GM12878 (cell line): ENCODE data around the gene DCLRE1C. TPM values are rescaled to one million over a fixed set of nuclear protein-coding genes. Genes with fewer than 3 reads are reported as not detected.
"Not testable (repeated sequence)": the region's sequence is repeated elsewhere in the genome, so short reads cannot be mapped to it uniquely, and the experiment has no call there.

Experiments used
- ATAC-seq: fragments of 200-7000 bp; cut with Tn5 transposase; 3 replicates; pipeline ENCODE4 v1.9.1; 2020; ENCODE audit warnings: mild to moderate bottlenecking, moderate library complexity
- BruUV-seq: library from RNA; stranded (reverse); fragments of 400-500 nt; replicated peaks from 2 replicates; lab custom pipeline; 2021; lab: Mats Ljungman, UMichigan
- CTCF ChIA-PET: fragments of 300-600 bp; sonication (Branson Sonifier 250); formaldehyde crosslinking; extraction: SDS; loops from one replicate; lab custom pipeline; 2021; ENCODE audit warnings: inconsistent platforms; lab: Yijun Ruan, JAX
- POLR2A ChIA-PET: fragments of 350-600 bp; formaldehyde crosslinking; extraction: SDS; loops from one replicate; lab custom pipeline; 2021; ENCODE audit warnings: inconsistent platforms; lab: Charles Lee
- RAD21 ChIA-PET: fragments of 300-600 bp; sonication (Branson Sonifier 250); formaldehyde crosslinking; loops from one replicate; lab custom pipeline; 2023; ENCODE audit warnings: antibody characterized with exemption; ENCODE audit not compliant: unreplicated experiment; lab: Charles Lee
- SMC1A ChIA-PET: fragments of 300-600 bp; sonication (Branson Sonifier 250); formaldehyde crosslinking; loops from one replicate; lab custom pipeline; 2023; ENCODE audit not compliant: unreplicated experiment, uncharacterized antibody; lab: Charles Lee
- DNase-seq: peaks from one replicate; pipeline ENCODE4 v3.0.0-alpha.2; 2011; ENCODE audit warnings: low read depth, low spot score
- FAIRE-seq: peaks from 3 replicates; lab custom pipeline; 2011; peaks lifted over from hg19 to GRCh38; lab: Jason Lieb, UNC
- H2AFZ ChIP-seq: 2 replicates; pipeline ENCODE4 v1.6.0; 2011; ENCODE audit warnings: low read depth, low read length, control low read depth; ENCODE audit not compliant: control insufficient read depth
- H3K27ac ChIP-seq: 2 replicates; pipeline ENCODE4 v1.5.1; 2011; ENCODE audit warnings: control low read depth; ENCODE audit not compliant: control insufficient read depth, insufficient read depth
- H3K27me3 ChIP-seq, 2 experiments: replicated peaks in 1 of 2; 2 replicates each; pipeline versions ENCODE4 v1.6.0 to v1.6.1; 2011; ENCODE audit warnings: low read length in 1 of 2; ENCODE audit not compliant: control insufficient read depth in 2 of 2, insufficient read depth in 2 of 2
- H3K36me3 ChIP-seq, 2 experiments: 2 replicates each; pipeline ENCODE4 v1.5.1; 2011; ENCODE audit warnings: low read length in 1 of 2; ENCODE audit not compliant: control insufficient read depth in 2 of 2, insufficient read depth in 2 of 2
- H3K4me1 ChIP-seq: 2 replicates; pipeline ENCODE4 v1.6.1; 2011; ENCODE audit warnings: mild to moderate bottlenecking, low read length, moderate library complexity, mixed read lengths; ENCODE audit not compliant: control insufficient read depth, insufficient read depth
- H3K4me2 ChIP-seq: 2 replicates; pipeline ENCODE4 v1.6.0; 2011; ENCODE audit warnings: control low read depth; ENCODE audit not compliant: control insufficient read depth, insufficient read depth
- H3K4me3 ChIP-seq: fragments of 200-600 bp; sonication (generic); 2 replicates; pipeline ENCODE4 v1.5.1; 2016
- H3K79me2 ChIP-seq: 2 replicates; pipeline ENCODE4 v1.6.0; 2011; ENCODE audit warnings: low read length; ENCODE audit not compliant: control insufficient read depth, insufficient read depth
- H3K9ac ChIP-seq: 2 replicates; pipeline ENCODE4 v1.8.0; 2011; ENCODE audit warnings: low read length, control low read depth, mixed read lengths; ENCODE audit not compliant: control insufficient read depth, insufficient read depth
- H3K9me3 ChIP-seq: replicated peaks from 3 replicates; pipeline ENCODE4 v1.5.1; 2011; ENCODE audit warnings: mild to moderate bottlenecking, low read length; ENCODE audit not compliant: control insufficient read depth, insufficient read depth
- H4K20me1 ChIP-seq: 2 replicates; pipeline ENCODE4 v1.6.0; 2011; ENCODE audit not compliant: control insufficient read depth, insufficient read depth
- EED ChIP-seq: sonication (generic); IDR thresholded peaks from 2 replicates; pipeline ENCODE4 v1.6.1; 2016; ENCODE audit warnings: antibody characterized with exemption, low read depth
- EGR1 ChIP-seq, 2 experiments: IDR thresholded peaks; 1 replicate in 1 of 2; 2 replicates in 1 of 2; pipeline ENCODE4 v1.6.1; 2011 to 2012; ENCODE audit warnings: low read depth in 2 of 2, low read length in 2 of 2, borderline replicate concordance in 1 of 2, mild to moderate bottlenecking in 1 of 2, moderate library complexity in 1 of 2
- MTA2 ChIP-seq: fragments of 450-650 bp; IDR thresholded peaks from 2 replicates; pipeline ENCODE4 v1.6.1; 2016; ENCODE audit warnings: low read depth, mild to moderate bottlenecking, moderate library complexity
- NFYA ChIP-seq: IDR thresholded peaks from 2 replicates; pipeline ENCODE4 v1.6.1; 2011; ENCODE audit warnings: low read depth, mild to moderate bottlenecking, low read length, improper control_type of control experiment, borderline replicate concordance
- NRF1 ChIP-seq: conservative IDR thresholded peaks from 2 replicates; pipeline ENCODE4 v1.6.1; 2011; ENCODE audit warnings: mild to moderate bottlenecking, low read depth, low read length, improper control_type of control experiment
- POLR2A ChIP-seq: IDR thresholded peaks from 2 replicates; pipeline ENCODE4 v1.6.1; 2011; ENCODE audit warnings: low read depth, mild to moderate bottlenecking, low read length
- RAD21 ChIP-seq: IDR thresholded peaks from 2 replicates; pipeline ENCODE4 v1.6.1; 2011; ENCODE audit warnings: mild to moderate bottlenecking, low read depth, low read length, moderate library complexity; ENCODE audit not compliant: insufficient read depth
- RB1 ChIP-seq: fragments of 450-650 bp; formaldehyde crosslinking; IDR thresholded peaks from 2 replicates; pipeline ENCODE4 v1.6.1; 2017; ENCODE audit warnings: mild to moderate bottlenecking, borderline replicate concordance
- ZNF274 ChIP-seq: IDR thresholded peaks from one replicate; pipeline ENCODE4 v1.8.0; 2011; ENCODE audit not compliant: insufficient read length, insufficient read depth
- WGBS: methylation state at CpG from one replicate; pipeline ENCODE4 v1.1.6; 2016; ENCODE audit warnings: low lambda C conversion rate; ENCODE audit not compliant: insufficient replicate concordance, insufficient coverage; ENCODE audit errors: missing lambda C conversion rate; 5-methylcytosine and 5-hydroxymethylcytosine counted together
- in situ Hi-C: fragments of 300-500 bp; cut with MboI; formaldehyde crosslinking; loops from 9 replicates; pipeline ENCODE4 v1.14.3; 2018; ENCODE audit warnings: mixed read lengths
- intact Hi-C: fragments of 100-400 bp; cut with micrococcal nuclease; formaldehyde crosslinking; loops from one replicate; pipeline ENCODE4 v1.14.2; 2022; ENCODE audit not compliant: unreplicated experiment
- polyA plus RNA-seq, 11 experiments: library from polyadenylated mRNA; depleted of rRNA in 4 of 11; unstranded in 6 of 11; stranded (reverse) in 5 of 11; fragments of >200 nt; fragmentation: Nextera tagmentation in 4 of 11; fragmentation: Illumina TruSeq in 1 of 11; extraction: Ambion mirVana in 4 of 11; extraction: Trizol in 1 of 11; gene quantifications; 1 replicate in 1 of 11; 2 replicates in 10 of 11; pipeline versions ENCODE4 v1.2.1 to v1.2.3, GENCODE V29; 2011 to 2016; ENCODE audit warnings: inconsistent platforms in 2 of 11, missing spikeins in 2 of 11, low read depth in 1 of 11
- total RNA-seq, 4 experiments: library from RNA; depleted of rRNA in 3 of 4; stranded (reverse); fragments of >200 nt in 3 of 4; fragmentation: Illumina TruSeq in 1 of 4; extraction: Trizol in 1 of 4; gene quantifications; 2 replicates each; pipeline versions ENCODE4 v1.2.1 to v1.2.3, GENCODE V29; 2013 to 2021
- TF ChIP-seq, protein P1 (sequence below): IDR thresholded peaks from 2 replicates; pipeline ENCODE4 v1.6.1; 2011; ENCODE audit warnings: low read depth, low read length, improper control_type of control experiment, borderline replicate concordance
- TF ChIP-seq, protein P2 (sequence below): IDR thresholded peaks from 2 replicates; pipeline ENCODE4 v1.6.1; 2012; ENCODE audit warnings: low read depth, low read length, improper control_type of control experiment
- TF ChIP-seq, protein P3 (sequence below), 3 experiments: IDR thresholded peaks in 2 of 3; conservative IDR thresholded peaks in 1 of 3; 2 replicates each; pipeline ENCODE4 v1.5.1; 2011; ENCODE audit warnings: low read depth in 3 of 3, low read length in 3 of 3, mild to moderate bottlenecking in 3 of 3, control low read depth in 2 of 3, moderate library complexity in 2 of 3, inconsistent platforms in 1 of 3, mixed read lengths in 1 of 3; ENCODE audit not compliant: control insufficient read depth in 2 of 3, insufficient read depth in 1 of 3; ENCODE audit errors: extremely low read depth in 1 of 3

The DCLRE1C gene
- total and polyA plus RNA-seq, 10 of the 15 experiments (the other 5 are each of a cell fraction or from before 2014, with no cell fraction given): 15.7 to 43.4 (median 26.0) TPM

DNA sequence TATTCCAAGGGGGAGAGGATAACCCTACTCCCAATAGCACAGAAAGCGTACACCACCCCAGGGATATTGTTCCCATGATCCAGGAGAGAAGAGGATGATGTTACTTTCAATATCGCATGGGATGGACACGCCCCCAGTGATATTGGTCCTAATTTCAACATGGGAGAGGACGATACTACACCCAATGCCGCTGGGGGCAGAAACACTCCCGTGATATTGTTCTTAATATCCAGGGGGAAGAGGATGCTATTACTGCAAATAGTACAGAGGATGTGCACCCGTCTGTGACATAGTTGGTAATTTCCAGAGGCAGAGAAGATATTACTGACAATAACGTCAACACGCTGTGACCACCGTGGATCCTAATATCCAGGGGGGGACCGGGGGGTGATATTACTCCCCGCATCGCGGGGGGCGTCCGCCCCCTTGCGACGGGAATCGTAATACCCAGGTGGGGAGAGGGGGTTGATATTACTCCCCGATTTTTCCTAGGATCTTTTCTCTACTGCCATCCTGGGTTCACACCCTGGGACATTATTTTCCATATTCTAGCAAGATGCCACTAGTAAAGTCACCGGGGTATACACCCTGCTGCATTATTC lies 21.9 kb upstream of the DCLRE1C start:
- no peaks in the 10 kb centered on the region for H3K36me3 ChIP-seq
- POLR2A ChIA-PET: no interaction called here
- SMC1A ChIA-PET: no interaction called here
- TF ChIP-seq NRF1 (no peak), MTA2 (no peak), RAD21 (peak; percentile 20; the same call in 1 of the 2 replicates), NFYA (no peak), EGR1 (IDR thresholded peaks at IDR 0.05; ENCODE audit: borderline replicate concordance in 1 of 2, low read depth in 2 of 2, low read length in 2 of 2) (no peak), RB1 (no peak), ZNF274 (no peak), EED (no peak), POLR2A (no peak)
- TF ChIP-seq, protein P1, sequence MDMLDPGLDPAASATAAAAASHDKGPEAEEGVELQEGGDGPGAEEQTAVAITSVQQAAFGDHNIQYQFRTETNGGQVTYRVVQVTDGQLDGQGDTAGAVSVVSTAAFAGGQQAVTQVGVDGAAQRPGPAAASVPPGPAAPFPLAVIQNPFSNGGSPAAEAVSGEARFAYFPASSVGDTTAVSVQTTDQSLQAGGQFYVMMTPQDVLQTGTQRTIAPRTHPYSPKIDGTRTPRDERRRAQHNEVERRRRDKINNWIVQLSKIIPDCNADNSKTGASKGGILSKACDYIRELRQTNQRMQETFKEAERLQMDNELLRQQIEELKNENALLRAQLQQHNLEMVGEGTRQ: no peak
- TF ChIP-seq, protein P2, sequence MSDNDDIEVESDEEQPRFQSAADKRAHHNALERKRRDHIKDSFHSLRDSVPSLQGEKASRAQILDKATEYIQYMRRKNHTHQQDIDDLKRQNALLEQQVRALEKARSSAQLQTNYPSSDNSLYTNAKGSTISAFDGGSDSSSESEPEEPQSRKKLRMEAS: no peak
- TF ChIP-seq, protein P3, sequence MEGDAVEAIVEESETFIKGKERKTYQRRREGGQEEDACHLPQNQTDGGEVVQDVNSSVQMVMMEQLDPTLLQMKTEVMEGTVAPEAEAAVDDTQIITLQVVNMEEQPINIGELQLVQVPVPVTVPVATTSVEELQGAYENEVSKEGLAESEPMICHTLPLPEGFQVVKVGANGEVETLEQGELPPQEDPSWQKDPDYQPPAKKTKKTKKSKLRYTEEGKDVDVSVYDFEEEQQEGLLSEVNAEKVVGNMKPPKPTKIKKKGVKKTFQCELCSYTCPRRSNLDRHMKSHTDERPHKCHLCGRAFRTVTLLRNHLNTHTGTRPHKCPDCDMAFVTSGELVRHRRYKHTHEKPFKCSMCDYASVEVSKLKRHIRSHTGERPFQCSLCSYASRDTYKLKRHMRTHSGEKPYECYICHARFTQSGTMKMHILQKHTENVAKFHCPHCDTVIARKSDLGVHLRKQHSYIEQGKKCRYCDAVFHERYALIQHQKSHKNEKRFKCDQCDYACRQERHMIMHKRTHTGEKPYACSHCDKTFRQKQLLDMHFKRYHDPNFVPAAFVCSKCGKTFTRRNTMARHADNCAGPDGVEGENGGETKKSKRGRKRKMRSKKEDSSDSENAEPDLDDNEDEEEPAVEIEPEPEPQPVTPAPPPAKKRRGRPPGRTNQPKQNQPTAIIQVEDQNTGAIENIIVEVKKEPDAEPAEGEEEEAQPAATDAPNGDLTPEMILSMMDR (IDR thresholded peaks at IDR 0.05 in 2 of 3, conservative IDR thresholded peaks at IDR 0.05 in 1 of 3; ENCODE audit: control insufficient read depth in 2 of 3, extremely low read depth in 1 of 3, insufficient read depth in 1 of 3, low read depth in 3 of 3, low read length in 3 of 3): peak; percentile 11 to 23 (median 17); a peak in 3 of 6 replicates
- TF ChIP-seq, all 136 proteins: peak for 2
- no peaks in the 10 kb centered on the region for H3K9me3 ChIP-seq
- in situ Hi-C loops (no loop called here), intact Hi-C loops (no loop called here)
- no peak for ATAC-seq
- 4% methylated on average over 21 of the region's 21 CpGs for WGBS
- no peak overlapping the region for H3K9ac ChIP-seq
- H3K4me1 ChIP-seq: no peaks in the 10 kb centered on the region
- no TSS peak for BruUV-seq
- no peak overlapping the region for H3K4me3 ChIP-seq
- H3K27me3 ChIP-seq: no peaks in the 10 kb centered on the region
- no peak for DNase-seq
- CTCF ChIA-PET: no interaction called here
- RAD21 ChIA-PET: no interaction called here
- FAIRE-seq: no peak
- H2AFZ ChIP-seq: no peak overlapping the region
- H3K79me2 ChIP-seq: no peaks in the 10 kb centered on the region
- H3K4me2 ChIP-seq: no peak overlapping the region
- H4K20me1 ChIP-seq: no peaks in the 10 kb centered on the region
- H3K27ac ChIP-seq: no peak overlapping the region

GRCh38 chr10:14974153-14974998 lies 20.5 kb upstream of the DCLRE1C start:
- CTCF ChIA-PET: interaction anchor here (1.0 to 1.2 kb wide), 2 partner anchors 21 to 84 kb away, joined by 5 read pairs; no protein-coding TSS in a partner anchor
- H3K9me3 ChIP-seq, in situ Hi-C loops, BruUV-seq, H3K4me2 ChIP-seq, H3K27me3 ChIP-seq, H3K27ac ChIP-seq, H3K36me3 ChIP-seq, H2AFZ ChIP-seq, H3K4me3 ChIP-seq, H3K79me2 ChIP-seq, DNase-seq, H4K20me1 ChIP-seq, H3K9ac ChIP-seq, FAIRE-seq, POLR2A ChIA-PET, H3K4me1 ChIP-seq, ATAC-seq: not testable (repeated sequence)
- SMC1A ChIA-PET: interaction anchor here (0.8 to 0.9 kb wide), 3 partner anchors 152 to 777 kb away, joined by 3 read pairs; no protein-coding TSS in a partner anchor
- WGBS: 51% methylated on average over 15 of the region's 15 CpGs
- RAD21 ChIA-PET: interaction anchor here (0.6 kb wide), 1 partner anchor 152 kb away, joined by 3 read pairs; no protein-coding TSS in a partner anchor
- intact Hi-C loops: loop anchor here (5.0 kb wide), 1 partner anchor 777 kb away; no protein-coding TSS in a partner anchor
